HG03457 (cell line): Measurements from ENCODE around the gene CCDC7.
"Not testable (repeated sequence)": the region's sequence is repeated elsewhere in the genome, so short reads cannot be mapped to it uniquely, and the experiment has no call there.

Source experiments
- ATAC-seq: cut with Tn5 transposase; IDR thresholded peaks from one replicate; pipeline ENCODE4 v1.9.1; 2021; ENCODE audit warnings: moderate number of reproducible peaks; ENCODE audit not compliant: unreplicated experiment

The CCDC7 gene

GRCh38 chr10:32548208-32548607 lies 102.3 kb downstream of the CCDC7 start:
- ATAC-seq: no peak

- no peak for ATAC-seq
Observed at GRCh38 chr10:32556783-32557395, 110.9 kb downstream of the CCDC7 start.

DNA sequence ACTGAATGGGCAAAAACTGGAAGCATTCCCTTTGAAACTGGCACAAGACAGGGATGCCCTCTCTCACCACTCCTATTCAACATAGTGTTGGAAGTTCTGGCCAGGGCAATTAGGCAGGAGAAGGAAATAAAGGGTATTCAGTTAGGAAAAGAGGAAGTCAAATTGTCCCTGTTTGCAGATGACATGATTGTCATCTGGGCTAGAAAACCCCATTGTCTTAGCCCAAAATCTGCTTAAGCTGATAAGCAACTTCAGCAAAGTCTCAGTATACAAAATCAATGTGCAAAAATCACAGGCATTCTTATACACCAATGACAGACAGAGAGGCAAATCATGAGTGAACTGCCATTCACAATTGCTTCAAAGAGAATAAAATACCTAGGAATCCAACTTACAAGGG lies 116.8 kb downstream of the CCDC7 start:
- not testable (repeated sequence) for ATAC-seq

GRCh38 chr10:32577448-32577847 lies 131.5 kb downstream of the CCDC7 start:
- no peak for ATAC-seq

- ATAC-seq: no peak
Observed at GRCh38 chr10:32582946-32583345, 137.0 kb downstream of the CCDC7 start.

DNA sequence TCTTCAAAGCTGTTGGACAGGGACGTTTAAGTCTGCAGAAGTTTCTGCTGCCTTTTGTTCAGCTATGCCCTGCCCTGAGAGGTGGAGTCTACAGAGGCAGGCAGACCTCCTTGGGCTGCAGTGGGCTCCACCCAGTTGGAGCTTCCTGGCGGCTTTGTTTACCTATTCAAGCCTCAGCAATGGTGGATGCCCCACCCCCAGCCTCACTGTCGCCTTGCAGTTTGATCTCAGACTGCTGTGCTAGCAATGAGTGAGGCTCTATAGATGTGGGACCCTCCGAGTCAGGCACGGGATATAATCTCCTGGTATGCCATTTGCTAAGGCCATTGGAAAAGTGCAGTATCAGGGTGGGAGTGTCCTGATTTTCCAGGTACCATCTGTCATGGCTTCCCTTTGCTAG lies 152.1 kb downstream of the CCDC7 start:
- ATAC-seq: not testable (repeated sequence)

DNA sequence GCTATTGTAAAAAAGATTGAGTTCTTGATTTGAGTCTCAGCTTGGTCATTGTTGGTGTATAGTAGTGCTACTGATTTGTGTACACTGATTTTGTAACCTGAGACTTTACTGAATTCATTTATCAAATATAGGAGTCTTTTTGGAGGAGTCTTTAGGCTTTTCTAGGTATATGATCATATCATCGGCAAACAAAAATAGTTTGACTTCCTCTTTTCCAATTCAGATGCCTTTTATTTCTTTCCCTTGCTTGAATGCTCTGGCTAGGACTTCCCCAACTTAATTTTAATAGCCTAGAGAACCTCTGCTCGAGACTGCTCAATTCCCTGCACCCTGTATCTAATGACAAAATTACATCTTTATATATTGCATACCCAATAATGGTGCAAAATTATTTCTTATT lies 154.4 kb downstream of the CCDC7 start:
- ATAC-seq: no peak

- ATAC-seq: not testable (repeated sequence)
Observed at GRCh38 chr10:32601562-32601961, 155.6 kb downstream of the CCDC7 start.

DNA sequence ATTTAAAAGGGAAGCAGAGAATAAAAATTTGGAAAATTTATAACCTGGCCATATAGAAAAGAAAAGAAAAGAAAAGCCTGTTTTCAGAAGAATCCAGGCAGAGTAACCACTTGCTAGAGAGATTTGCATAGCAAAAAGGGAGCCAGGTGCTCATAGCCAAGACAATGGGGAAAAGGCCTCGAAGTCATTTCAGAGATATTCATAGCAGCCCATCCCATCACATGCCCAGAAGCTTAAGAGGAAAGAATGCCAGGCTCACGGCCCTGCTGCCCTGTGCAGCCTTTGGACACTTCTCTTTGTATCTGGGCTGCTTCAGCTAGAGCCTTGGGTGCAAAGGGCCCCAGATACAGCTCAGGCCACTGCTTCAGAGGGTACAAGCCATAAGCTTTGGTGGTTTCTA lies 159.8 kb downstream of the CCDC7 start:
- no peak for ATAC-seq

- not testable (repeated sequence) for ATAC-seq
Observed at GRCh38 chr10:32610543-32610942, 164.6 kb downstream of the CCDC7 start.

- no peak for ATAC-seq
Observed at GRCh38 chr10:32616438-32616837, 170.5 kb downstream of the CCDC7 start.

DNA sequence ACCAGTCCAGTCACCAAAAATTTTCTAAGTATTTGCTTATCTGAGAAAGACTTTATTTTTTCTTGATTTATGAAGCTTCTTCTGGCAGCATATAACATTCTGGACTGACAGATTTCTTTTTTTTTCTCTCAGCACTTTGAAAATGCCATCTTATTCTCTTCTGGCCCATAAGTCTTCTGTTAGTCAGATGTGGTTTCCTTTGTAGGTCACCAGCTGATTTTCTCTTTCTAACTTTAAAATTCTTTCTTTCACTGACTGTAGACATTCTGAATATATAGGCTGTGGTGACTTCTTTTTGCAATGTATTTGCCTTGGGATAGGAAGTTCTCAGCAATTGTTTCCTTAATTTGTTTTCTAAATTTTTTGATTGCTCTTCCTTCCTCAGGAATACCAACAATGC lies 172.5 kb downstream of the CCDC7 start:
- ATAC-seq: no peak

GRCh38 chr10:32621969-32622368 lies 176.0 kb downstream of the CCDC7 start:
- no peak for ATAC-seq

DNA sequence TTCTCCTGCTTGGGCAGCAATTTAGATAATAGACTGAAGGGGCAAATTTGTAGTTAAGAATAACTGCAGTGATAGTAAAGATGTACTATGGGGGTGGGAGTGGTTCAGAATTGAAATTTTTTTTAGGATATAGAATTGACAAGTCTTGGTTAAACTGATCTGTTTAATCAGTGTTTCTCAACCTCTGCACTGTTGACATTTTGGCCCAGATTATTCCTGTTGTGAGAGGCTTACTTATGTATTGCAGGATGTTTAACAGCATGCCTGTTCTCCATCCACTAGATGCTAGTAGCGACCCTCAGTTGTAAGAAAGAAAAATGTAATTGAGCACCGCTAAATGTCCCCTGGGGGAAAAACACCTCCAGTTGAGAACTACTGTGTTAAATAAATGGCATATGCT lies 176.5 kb downstream of the CCDC7 start:
- ATAC-seq: no peak

- ATAC-seq: no peak
Observed at GRCh38 chr10:32627183-32627582, 181.2 kb downstream of the CCDC7 start.

DNA sequence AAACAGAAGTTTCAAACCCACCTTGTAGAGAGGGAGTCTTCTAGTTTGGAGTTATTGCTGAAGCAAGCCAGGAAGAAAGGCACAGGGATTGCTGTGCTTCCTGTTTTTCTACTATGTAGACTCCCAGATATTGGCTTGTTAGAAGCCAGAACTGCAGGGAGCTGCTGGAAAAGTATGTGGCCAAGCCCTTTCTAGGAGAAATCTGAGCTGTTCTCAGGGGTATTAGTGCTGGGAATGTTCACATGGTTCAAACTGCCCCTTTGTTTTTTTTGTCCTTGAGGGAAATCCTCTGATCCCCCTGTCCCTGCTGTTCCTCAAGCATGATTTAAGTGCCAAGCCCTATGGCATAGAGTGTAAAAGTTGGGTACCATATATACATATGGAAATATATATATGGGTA lies 184.0 kb downstream of the CCDC7 start:
- ATAC-seq: no peak

DNA sequence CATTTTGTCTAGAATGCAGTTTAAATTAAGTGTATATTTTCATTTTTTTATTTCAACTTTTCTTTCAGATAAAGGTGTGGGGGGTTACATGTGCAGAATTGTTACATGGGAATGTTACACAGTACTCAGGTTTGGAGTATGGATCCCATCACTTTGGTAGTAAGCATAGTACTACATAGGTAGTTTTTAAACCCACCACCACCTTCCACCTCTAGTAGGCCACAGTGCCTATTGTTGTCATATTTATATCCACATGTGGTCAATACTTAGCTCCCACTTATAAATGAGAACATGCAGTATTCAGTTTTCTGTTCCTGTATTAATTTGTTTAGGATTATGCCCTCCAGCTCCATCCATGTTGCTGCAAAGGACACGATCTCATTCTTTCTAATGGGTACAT lies 200.6 kb downstream of the CCDC7 start:
- ATAC-seq: no peak

- ATAC-seq: peak; percentile 70
Observed at GRCh38 chr10:32650246-32650655, 204.3 kb downstream of the CCDC7 start.

GRCh38 chr10:32657430-32657829 lies 211.5 kb downstream of the CCDC7 start:
- ATAC-seq: not testable (repeated sequence)

- no peak for ATAC-seq
Observed at GRCh38 chr10:32661346-32661745, 215.4 kb downstream of the CCDC7 start.

DNA sequence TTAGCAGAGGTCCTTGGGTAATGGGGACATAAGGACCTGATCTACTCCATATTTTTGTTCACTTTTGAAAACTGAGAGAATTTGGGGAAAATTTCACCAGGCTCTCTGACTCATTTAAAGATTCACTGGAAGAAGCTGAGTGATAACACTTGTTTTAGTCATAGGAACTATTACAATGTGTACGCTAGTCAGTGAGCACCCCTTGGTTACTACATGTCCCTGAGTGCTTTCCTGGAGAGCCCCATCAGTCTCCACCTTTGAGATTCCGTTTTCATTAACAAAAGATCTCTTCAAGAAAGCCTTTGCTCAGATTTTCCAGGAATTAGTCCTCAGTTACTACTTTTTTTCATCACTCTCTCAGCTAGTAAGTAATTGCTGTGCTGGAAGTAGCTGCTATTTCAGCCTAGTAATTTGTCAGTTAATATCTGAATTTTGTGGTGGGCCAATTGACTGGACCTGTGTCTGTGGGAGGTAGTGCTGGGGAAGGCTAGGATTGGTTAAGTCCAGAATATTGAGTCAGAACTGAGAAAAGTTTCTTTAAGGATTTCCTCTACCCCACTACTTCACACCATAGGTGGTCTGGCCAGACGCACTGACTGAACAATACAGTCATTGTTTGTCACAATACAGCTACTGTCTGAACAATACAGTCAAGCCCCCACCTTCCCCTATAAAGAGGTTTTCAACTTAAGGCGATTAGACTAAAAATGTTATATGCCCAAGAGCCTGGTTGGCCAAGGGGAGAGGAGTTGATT lies 235.0 kb downstream of the CCDC7 start:
- no peak for ATAC-seq

DNA sequence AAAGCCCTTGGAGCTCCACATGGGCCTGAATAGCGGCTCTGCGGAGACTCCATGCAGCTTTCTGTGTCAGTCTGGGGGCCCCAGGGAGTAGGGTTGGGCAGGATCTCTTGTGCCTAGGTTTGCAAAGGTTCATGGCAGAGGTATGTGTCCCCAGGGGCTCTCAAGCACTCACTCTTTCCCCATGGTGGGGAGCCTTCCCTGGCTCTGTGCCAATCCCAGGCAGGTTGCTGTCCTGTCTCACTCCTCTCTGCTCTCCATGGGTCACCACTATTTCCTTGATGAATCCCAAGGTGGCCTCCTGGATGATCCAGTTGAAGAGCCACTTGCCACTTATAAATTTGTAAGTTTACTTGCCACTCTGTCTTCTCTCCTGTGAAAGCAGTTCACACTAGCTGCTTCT lies 238.4 kb downstream of the CCDC7 start:
- no peak for ATAC-seq

- no peak for ATAC-seq
Observed at GRCh38 chr10:32687116-32687515, 241.2 kb downstream of the CCDC7 start.
